ENCODE results near the gene CALY. TPM values are rescaled to one million over a fixed set of nuclear protein-coding genes. Genes with fewer than 3 reads are reported as not detected.
"Not testable (repeated sequence)": the region's sequence is repeated elsewhere in the genome, so short reads cannot be mapped to it uniquely, and the experiment has no call there.

The CALY gene
- total RNA-seq, 1 experiment from 2014 or later = not detected

DNA sequence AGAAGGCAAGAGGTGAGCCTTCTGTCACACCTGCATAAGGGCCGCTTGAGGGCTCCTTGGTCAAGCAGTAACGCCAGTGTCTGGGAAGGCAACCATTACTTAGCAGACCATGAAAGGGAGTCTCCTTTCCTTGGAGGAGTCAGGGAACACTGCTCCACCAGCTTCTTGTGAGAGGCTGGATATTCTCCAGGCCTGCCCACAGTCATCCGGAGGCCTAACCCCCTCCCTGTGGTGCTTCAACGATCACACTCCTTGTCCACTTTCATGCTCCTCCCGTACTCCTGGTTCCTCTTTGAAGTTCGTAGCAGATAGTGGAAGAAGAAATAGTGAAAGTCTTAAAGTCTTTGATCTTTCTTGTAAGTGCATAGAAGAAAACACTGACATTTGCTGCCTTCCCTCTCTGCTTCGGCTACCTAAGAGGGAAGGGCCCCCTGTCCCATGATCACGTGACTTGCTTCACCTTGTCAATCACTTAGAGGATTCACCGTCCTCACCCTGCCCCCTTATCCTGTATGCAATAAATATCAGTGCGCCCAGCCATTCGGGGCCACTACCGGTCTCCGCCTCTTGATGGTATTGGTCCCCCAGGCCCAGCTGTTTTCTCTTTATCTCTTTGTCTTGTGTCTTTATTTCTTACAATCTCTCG lies 14.5 kb downstream of the CALY start:
- peaks cover 28% of the 10 kb centered on the region for H3K27me3 ChIP-seq (ENCODE audit: control insufficient read depth, insufficient read depth, low read length)
- not testable (repeated sequence) for H3K4me3 ChIP-seq (ENCODE audit: insufficient read depth, low read depth, low read length); DNase-seq; H3K36me3 ChIP-seq (replicated peaks; ENCODE audit: control insufficient read depth, insufficient read depth, low read length)

DNA sequence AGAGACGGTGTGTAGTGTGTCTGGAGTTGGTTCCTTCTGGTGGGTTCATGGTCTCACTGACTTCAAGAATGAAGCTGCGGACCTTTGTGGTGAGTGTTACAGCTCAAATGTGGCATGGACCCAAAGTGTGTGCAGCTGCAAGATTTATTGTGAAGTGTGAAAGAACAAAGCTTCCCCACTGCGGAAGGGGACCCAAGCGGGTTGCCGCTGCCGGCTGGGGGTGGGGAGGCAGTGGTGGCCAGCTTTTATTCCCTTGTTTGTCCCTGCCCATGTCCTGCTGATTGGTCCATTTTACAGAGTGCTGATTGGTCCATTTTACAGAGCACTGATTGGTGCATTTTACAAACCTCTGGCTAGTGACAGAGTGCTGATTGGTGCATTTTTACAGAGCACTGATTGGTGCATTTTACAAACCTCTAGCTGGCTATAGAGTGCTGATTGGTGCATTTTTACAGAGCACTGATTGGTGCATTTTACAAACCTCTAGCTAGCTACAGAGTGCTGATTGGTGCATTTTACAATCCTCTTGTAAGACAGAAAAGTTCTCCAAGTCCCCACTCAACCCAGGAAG lies 15.8 kb downstream of the CALY start:
- not testable (repeated sequence) for H3K36me3 ChIP-seq (replicated peaks; ENCODE audit: control insufficient read depth, insufficient read depth, low read length); H3K4me3 ChIP-seq (ENCODE audit: insufficient read depth, low read depth, low read length); DNase-seq
- H3K27me3 ChIP-seq (ENCODE audit: control insufficient read depth, insufficient read depth, low read length) = peaks cover 15% of the 10 kb centered on the region

DNA sequence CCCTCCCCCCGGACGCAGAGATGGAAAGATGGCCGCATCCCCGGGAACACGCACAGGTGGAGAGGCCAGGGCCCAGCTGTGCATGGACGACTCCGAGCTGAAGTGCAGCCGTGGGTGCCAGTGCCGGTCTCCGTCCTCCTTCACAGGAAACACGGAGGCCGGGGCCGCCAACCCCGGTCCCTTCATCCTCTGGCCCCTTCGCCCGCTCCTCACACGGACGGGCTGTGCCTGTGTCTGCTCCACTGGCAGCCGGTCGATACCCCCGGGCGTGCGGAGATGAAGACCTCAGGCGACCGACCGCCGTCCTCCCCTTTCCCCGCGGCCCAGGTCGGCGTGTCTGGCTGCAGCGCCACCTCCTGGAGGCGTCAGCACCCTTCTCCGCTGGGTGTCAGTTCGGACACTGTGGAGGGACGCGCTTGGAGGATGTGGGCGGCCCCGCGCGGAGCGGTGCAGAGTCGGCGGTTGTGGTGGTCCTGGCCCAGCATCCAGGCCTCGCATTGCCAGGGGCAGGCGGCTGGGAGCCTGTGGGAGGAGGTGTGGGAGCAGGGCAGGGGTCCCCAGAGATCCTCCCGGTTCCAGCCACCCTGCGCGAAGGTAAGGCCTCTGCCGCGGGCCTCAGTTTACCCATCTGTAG lies 18.1 kb downstream of the CALY start:
- Histone ChIP-seq H3K4me3 (ENCODE audit: insufficient read depth, low read depth, low read length) (peak overlapping the region; percentile 55), H3K36me3 (replicated peaks; ENCODE audit: control insufficient read depth, insufficient read depth, low read length) (no peaks in the 10 kb centered on the region), H3K27me3 (ENCODE audit: control insufficient read depth, insufficient read depth, low read length) (peaks cover 3% of the 10 kb centered on the region; the same call in 1 of the 2 replicates)
- DNase-seq = peak; percentile 93

DNA sequence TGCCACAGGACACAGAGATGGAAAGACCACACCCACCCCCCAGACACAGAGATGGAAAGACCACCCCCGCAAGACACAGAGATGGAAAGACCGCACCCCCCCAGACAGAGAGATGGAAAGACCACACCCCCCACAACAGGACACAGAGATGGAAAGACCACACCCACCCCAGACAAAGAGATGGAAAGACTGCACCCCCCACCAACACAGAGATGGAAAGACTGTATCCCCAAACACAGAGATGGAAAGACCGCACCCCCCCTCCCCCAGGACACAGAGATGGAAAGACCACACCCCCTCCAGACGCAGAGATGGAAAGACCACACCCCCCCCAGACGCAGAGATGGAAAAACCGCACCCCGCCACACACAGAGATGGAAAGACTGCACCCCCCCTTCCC lies 20.0 kb downstream of the CALY start:
- H3K36me3 ChIP-seq (replicated peaks; ENCODE audit: control insufficient read depth, insufficient read depth, low read length) = peaks cover 2% of the 10 kb centered on the region
- DNase-seq = no peak
- peaks cover 3% of the 10 kb centered on the region; the same call in 1 of the 2 replicates for H3K27me3 ChIP-seq (ENCODE audit: control insufficient read depth, insufficient read depth, low read length)
- no peak overlapping the region for H3K4me3 ChIP-seq (ENCODE audit: insufficient read depth, low read depth, low read length)

DNA sequence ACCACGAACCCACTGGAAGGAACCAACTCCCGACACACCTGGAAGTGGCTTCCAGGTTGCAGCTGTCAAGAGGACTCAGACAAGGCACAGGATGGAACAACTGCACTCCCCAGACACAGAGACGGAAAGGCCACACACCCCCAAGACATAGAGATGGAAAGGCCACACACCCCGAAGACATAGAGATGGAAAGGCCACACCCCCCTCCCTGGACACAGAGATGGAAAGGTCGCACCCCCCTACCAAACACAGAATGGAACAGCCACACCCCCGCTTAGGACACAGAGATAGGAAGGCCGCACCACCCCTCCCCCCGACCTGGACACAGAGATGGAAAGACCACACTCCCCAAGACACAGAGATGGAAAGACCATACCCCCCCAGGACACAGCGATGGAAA lies 20.4 kb downstream of the CALY start:
- Histone ChIP-seq H3K4me3 (ENCODE audit: insufficient read depth, low read depth, low read length) (no peak overlapping the region), H3K27me3 (ENCODE audit: control insufficient read depth, insufficient read depth, low read length) (peaks cover 3% of the 10 kb centered on the region; the same call in 1 of the 2 replicates), H3K36me3 (replicated peaks; ENCODE audit: control insufficient read depth, insufficient read depth, low read length) (peaks cover 4% of the 10 kb centered on the region)
- DNase-seq = no peak

DNA sequence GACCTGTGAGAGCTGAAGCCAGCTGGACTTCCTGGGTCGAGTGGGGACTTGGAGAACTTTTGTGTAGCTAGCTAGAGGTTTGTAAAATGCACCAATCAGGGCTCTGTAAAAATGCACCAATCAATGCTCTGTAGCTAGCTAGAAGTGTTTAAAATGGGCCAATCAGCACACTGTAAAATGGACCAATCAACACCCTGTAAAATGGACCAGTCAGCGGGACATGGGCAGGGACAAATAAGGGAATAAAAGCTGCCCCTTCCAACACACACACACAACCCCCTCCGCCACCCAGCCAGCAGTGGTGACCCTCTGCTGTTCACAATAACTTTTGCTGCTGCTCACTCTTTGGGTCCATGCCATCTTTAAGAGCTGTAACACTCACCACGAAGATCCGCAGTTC lies 20.8 kb downstream of the CALY start:
- H3K27me3 ChIP-seq (ENCODE audit: control insufficient read depth, insufficient read depth, low read length) = peaks cover 3% of the 10 kb centered on the region; the same call in 1 of the 2 replicates
- no peak overlapping the region for H3K4me3 ChIP-seq (ENCODE audit: insufficient read depth, low read depth, low read length)
- H3K36me3 ChIP-seq (replicated peaks; ENCODE audit: control insufficient read depth, insufficient read depth, low read length) = peaks cover 4% of the 10 kb centered on the region
- DNase-seq = no peak

DNA sequence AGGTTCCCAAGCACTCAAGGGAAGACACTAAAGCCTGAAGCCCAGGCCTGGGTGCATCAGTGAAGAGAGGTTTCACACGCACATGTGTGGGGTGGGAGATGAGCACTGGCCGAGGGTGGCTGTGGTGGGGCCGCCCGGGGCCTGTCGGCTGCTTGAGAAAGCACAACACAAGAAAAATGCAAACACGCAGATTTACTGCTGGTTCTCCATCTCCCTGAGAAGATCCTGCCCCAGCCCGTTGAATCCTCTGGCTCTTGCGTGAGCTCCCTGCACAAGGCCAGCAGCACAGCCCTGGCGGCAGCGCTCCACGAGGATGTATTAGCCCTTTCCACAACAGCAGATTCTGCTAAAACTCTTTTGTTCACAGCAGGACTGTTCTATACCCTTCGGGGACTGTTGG lies 21.8 kb downstream of the CALY start:
- no peak for DNase-seq
- Histone ChIP-seq H3K36me3 (replicated peaks; ENCODE audit: control insufficient read depth, insufficient read depth, low read length) (peaks cover 7% of the 10 kb centered on the region), H3K4me3 (ENCODE audit: insufficient read depth, low read depth, low read length) (no peak overlapping the region), H3K27me3 (ENCODE audit: control insufficient read depth, insufficient read depth, low read length) (peaks cover 3% of the 10 kb centered on the region; the same call in 1 of the 2 replicates)

DNA sequence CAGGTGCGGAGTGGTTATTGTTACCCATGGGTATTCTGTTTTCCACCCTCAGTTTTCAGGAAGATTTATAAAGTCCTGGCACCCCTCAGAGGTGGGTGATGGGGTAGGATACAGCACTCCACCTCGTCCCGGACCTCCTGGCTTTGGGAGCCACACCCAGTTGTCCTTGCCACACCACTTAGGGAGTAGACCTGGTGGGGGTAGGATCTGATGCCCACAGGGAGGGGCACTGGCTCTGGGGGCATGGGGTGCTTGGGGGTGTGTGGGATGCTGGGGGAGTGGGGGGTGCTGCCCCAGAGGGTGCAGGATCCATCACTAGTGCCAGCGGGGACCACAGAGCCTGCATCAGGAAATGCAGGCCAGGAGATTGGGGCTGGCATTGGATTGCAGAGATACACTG lies 23.5 kb downstream of the CALY start:
- DNase-seq = no peak
- no peak overlapping the region for H3K4me3 ChIP-seq (ENCODE audit: insufficient read depth, low read depth, low read length)
- H3K36me3 ChIP-seq (replicated peaks; ENCODE audit: control insufficient read depth, insufficient read depth, low read length) = peaks cover 7% of the 10 kb centered on the region
- H3K27me3 ChIP-seq (ENCODE audit: control insufficient read depth, insufficient read depth, low read length) = no peaks in the 10 kb centered on the region

DNA sequence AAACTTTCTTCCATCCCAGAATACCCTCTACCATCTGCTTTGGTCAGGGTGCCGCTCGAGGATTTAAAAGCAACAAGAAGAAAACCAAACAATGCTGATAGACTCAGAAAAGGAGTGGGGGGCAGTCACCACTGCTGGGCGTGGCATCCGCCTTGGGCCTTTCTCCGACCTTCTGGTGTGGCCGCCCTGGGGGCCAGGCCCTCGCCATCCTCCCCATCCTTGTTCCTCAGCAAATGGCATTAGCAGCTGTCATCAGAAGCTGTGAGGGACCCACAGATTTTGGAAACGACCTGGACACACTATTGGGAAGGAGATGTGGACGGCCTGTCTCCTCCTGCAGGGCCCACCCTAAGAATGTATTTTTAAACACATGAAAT lies 23.9 kb downstream of the CALY start:
- DNase-seq = no peak
- Histone ChIP-seq H3K27me3 (ENCODE audit: control insufficient read depth, insufficient read depth, low read length) (no peaks in the 10 kb centered on the region), H3K36me3 (replicated peaks; ENCODE audit: control insufficient read depth, insufficient read depth, low read length) (peaks cover 7% of the 10 kb centered on the region), H3K4me3 (ENCODE audit: insufficient read depth, low read depth, low read length) (no peak overlapping the region)

DNA sequence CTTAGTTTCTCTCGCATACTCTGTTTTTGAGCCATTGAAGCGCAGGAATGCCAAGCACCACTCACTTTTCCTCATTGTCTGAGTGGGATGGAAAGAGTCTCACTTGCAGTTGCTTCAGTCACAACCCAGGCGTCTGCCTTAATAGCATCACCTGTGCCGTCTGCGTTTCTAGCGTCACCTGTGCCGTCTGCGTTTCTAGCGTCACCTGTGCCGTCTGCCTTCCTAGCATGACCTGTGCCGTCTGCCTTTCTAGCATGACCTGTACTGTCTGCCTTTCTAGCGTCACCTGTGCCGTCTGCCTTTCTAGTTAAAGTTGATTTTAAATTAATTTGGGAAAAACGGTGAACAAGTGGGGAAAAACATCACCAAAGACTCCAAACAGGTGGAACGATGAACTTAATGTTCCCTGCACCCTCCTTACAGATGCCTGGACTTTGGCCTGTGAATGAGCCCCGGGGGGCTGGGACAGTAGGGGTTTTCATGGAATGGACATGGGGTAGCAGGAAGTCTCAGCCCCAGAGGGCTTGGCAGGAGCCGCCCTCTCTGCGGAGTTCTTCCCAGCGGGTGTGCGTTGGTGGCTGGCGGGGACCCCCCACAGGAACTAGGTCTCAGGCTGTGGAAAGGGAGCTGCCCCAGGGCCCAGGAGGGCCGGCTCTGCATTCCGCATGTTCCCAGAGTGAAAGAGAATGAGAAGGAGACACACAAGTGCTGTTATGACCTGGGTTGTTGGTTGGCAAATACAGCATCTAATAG lies 24.5 kb downstream of the CALY start:
- DNase-seq = no peak
- Histone ChIP-seq H3K4me3 (ENCODE audit: insufficient read depth, low read depth, low read length) (no peak overlapping the region), H3K27me3 (ENCODE audit: control insufficient read depth, insufficient read depth, low read length) (no peaks in the 10 kb centered on the region), H3K36me3 (replicated peaks; ENCODE audit: control insufficient read depth, insufficient read depth, low read length) (peaks cover 7% of the 10 kb centered on the region)

DNA sequence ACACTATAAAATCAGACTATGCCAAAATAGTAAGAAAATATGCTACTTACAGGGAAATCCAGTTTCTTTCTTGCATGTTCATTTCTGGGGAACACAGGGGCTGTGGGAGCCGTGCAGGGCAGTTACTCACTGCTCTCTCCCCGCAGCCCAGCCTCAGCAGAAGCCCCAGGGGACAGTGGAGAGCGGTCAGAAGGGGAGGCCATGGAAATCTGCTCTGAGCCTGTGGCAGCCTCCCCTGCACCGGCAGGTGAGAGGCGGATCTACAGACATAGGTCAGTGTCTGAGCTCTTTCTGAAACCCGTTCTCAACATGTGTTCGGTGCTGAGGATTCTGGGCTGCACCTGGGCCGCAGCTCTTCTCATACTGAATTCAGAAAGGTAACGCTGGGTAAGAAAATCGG lies 25.1 kb downstream of the CALY start:
- Histone ChIP-seq H3K4me3 (ENCODE audit: insufficient read depth, low read depth, low read length) (no peak overlapping the region), H3K27me3 (ENCODE audit: control insufficient read depth, insufficient read depth, low read length) (no peaks in the 10 kb centered on the region), H3K36me3 (replicated peaks; ENCODE audit: control insufficient read depth, insufficient read depth, low read length) (peaks cover 7% of the 10 kb centered on the region)
- DNase-seq = no peak

DNA sequence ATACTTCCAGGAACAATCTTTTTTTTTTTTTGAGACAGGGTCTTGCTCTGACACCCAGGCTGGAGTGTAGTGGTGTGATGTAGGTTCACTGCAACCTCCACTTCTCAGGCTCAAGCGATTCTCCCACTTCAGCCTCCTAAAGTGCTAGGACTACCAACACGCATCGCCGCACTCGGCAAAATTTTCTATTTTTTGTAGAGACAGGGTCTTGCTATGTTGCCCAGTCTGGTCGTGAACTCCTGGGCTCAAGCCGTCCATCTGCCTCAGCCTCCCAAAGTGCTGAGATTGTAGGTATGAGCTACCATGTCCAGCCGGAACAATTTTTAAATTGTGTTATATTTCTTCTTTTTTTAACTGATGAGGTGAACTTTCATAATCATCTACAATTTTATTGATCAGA lies 25.9 kb downstream of the CALY start:
- no peak for DNase-seq

DNA sequence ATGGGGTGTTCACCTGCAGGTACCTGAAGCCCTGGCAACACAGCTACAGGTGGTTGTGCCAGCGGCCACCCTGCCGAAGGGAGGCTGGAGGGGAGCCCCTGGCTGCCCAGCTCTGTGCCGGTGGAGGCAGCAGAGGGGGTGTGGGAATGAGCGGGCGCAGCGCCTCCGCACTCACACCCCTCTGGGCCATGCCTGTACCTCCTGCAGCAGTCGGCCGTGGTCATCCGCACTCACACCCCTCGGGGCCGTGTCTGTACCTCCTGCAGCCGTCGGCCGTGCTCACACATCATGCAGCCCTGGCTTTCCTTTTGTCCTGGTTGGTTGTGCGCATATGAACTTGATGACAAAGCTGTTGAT lies 26.3 kb downstream of the CALY start:
- Histone ChIP-seq H3K36me3 (replicated peaks; ENCODE audit: control insufficient read depth, insufficient read depth, low read length) (peaks cover 7% of the 10 kb centered on the region), H3K27me3 (ENCODE audit: control insufficient read depth, insufficient read depth, low read length) (no peaks in the 10 kb centered on the region), H3K4me3 (ENCODE audit: insufficient read depth, low read depth, low read length) (no peak overlapping the region)
- DNase-seq = no peak

More for the DNA sequence above, 25.9 kb downstream of the CALY start:
- Histone ChIP-seq H3K27me3 (ENCODE audit: control insufficient read depth, insufficient read depth, low read length) (no peaks in the 10 kb centered on the region), H3K36me3 (replicated peaks; ENCODE audit: control insufficient read depth, insufficient read depth, low read length) (peaks cover 7% of the 10 kb centered on the region), H3K4me3 (ENCODE audit: insufficient read depth, low read depth, low read length) (no peak overlapping the region)

DNA sequence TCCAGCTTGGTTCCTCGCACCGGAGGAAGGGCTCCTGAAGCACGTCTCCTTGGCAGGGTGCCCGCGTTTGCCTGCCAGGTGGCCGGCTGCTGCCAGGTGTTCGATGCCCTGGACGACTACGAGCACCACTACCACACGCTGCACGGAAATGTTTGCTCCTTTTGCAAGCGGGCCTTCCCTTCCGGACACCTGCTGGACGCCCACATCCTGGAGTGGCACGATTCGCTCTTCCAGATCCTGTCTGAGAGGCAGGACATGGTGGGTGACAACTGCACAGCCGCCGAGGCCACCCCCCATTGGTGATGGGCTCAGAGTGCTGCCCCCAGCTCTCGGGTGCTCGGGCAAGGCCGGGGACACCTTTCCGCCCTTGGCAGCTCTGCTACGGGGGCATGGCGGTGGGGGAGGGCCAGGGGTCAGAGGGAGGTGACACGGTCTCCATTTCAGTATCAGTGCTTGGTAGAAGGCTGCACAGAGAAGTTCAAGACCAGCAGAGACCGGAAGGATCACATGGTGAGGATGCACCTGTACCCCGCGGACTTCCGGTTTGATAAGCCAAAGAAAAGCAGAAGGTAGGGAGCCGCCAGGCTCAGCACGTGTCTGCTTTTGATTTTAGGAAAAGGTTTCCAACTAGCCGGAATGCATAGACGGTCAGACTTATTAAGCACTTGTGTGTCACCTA lies 26.8 kb downstream of the CALY start:
- peaks cover 7% of the 10 kb centered on the region for H3K36me3 ChIP-seq (replicated peaks; ENCODE audit: control insufficient read depth, insufficient read depth, low read length)
- no peaks in the 10 kb centered on the region for H3K27me3 ChIP-seq (ENCODE audit: control insufficient read depth, insufficient read depth, low read length)
- DNase-seq = no peak
- no peak overlapping the region for H3K4me3 ChIP-seq (ENCODE audit: insufficient read depth, low read depth, low read length)
